Measurements from ENCODE around the gene ATF7. TPM values are rescaled to one million over a fixed set of nuclear protein-coding genes. Genes with fewer than 3 reads are reported as not detected.
"Not testable (repeated sequence)": the region's sequence is repeated elsewhere in the genome, so short reads cannot be mapped to it uniquely, and the experiment has no call there.

Gene ATF7
- total and polyA plus RNA-seq, 2 experiments from 2014 or later = 9.1 to 13.8 TPM

GRCh38 chr12:53560351-53560750, 65.8 kb downstream of the ATF7 start:
- TF ChIP-seq, protein P1, sequence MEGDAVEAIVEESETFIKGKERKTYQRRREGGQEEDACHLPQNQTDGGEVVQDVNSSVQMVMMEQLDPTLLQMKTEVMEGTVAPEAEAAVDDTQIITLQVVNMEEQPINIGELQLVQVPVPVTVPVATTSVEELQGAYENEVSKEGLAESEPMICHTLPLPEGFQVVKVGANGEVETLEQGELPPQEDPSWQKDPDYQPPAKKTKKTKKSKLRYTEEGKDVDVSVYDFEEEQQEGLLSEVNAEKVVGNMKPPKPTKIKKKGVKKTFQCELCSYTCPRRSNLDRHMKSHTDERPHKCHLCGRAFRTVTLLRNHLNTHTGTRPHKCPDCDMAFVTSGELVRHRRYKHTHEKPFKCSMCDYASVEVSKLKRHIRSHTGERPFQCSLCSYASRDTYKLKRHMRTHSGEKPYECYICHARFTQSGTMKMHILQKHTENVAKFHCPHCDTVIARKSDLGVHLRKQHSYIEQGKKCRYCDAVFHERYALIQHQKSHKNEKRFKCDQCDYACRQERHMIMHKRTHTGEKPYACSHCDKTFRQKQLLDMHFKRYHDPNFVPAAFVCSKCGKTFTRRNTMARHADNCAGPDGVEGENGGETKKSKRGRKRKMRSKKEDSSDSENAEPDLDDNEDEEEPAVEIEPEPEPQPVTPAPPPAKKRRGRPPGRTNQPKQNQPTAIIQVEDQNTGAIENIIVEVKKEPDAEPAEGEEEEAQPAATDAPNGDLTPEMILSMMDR (IDR thresholded peaks at IDR 0.05; ENCODE audit: low read depth, low read length) = no peak
- no peaks in the 10 kb centered on the region for H3K9me3 ChIP-seq (ENCODE audit: low read depth)
- no peaks in the 10 kb centered on the region for H3K4me1 ChIP-seq (ENCODE audit: low read depth)
- no peaks in the 10 kb centered on the region for H3K36me3 ChIP-seq
- DNase-seq (ENCODE audit: low read depth in 1 of 2, low spot score in 1 of 2) = peak in 1 of 2 donors; percentile 92
- H3K27ac ChIP-seq = no peak overlapping the region
- H3K4me3 ChIP-seq = no peak overlapping the region
- no peaks in the 10 kb centered on the region for H3K27me3 ChIP-seq

GRCh38 chr12:53558631-53559030, 67.6 kb downstream of the ATF7 start:
- no peaks in the 10 kb centered on the region for H3K36me3 ChIP-seq
- DNase-seq (ENCODE audit: low read depth in 1 of 2, low spot score in 1 of 2) = no peak
- H3K4me3 ChIP-seq = no peak overlapping the region
- TF ChIP-seq, protein P1 (IDR thresholded peaks at IDR 0.05; ENCODE audit: low read depth, low read length) = no peak
- H3K27me3 ChIP-seq = no peaks in the 10 kb centered on the region
- no peaks in the 10 kb centered on the region for H3K4me1 ChIP-seq (ENCODE audit: low read depth)
- no peak overlapping the region for H3K27ac ChIP-seq
- no peaks in the 10 kb centered on the region for H3K9me3 ChIP-seq (ENCODE audit: low read depth)

GRCh38 chr12:53552361-53553327, 73.5 kb downstream of the ATF7 start:
- TF ChIP-seq, protein P1 (IDR thresholded peaks at IDR 0.05; ENCODE audit: low read depth, low read length) = no peak
- Histone ChIP-seq H3K4me3 (no peak overlapping the region), H3K36me3 (peaks cover 3% of the 10 kb centered on the region), H3K27ac (no peak overlapping the region), H3K27me3 (no peaks in the 10 kb centered on the region), H3K9me3 (ENCODE audit: low read depth) (no peaks in the 10 kb centered on the region), H3K4me1 (ENCODE audit: low read depth) (no peaks in the 10 kb centered on the region)
- DNase-seq (ENCODE audit: low read depth in 1 of 2, low spot score in 1 of 2) = no peak

DNA sequence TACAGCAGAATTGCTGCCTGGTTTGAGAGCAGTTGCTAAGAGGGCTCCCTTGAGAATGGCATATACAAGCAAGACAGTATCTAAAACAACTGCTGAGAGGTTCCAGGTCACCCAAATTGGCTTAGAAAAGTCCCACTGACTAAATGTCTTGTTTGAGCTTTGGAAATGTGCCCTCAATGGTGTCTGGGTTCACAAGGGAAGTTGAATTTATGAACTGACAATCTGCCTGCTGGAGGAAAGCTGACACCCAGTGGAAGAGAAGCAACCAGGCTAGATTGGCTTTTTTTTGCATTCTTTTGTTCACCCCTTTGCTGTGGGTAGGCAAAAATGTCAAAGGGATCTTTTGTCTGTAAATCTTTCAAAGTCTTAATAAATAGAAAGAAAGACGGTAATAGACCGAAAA, 74.3 kb downstream of the ATF7 start:
- H3K27me3 ChIP-seq = no peaks in the 10 kb centered on the region
- H3K9me3 ChIP-seq (ENCODE audit: low read depth) = no peaks in the 10 kb centered on the region
- H3K4me1 ChIP-seq (ENCODE audit: low read depth) = no peaks in the 10 kb centered on the region
- TF ChIP-seq, protein P1 (IDR thresholded peaks at IDR 0.05; ENCODE audit: low read depth, low read length) = no peak
- no peak overlapping the region for H3K4me3 ChIP-seq
- no peak overlapping the region for H3K27ac ChIP-seq
- no peak for DNase-seq (ENCODE audit: low read depth in 1 of 2, low spot score in 1 of 2)
- peaks cover 7% of the 10 kb centered on the region for H3K36me3 ChIP-seq

DNA sequence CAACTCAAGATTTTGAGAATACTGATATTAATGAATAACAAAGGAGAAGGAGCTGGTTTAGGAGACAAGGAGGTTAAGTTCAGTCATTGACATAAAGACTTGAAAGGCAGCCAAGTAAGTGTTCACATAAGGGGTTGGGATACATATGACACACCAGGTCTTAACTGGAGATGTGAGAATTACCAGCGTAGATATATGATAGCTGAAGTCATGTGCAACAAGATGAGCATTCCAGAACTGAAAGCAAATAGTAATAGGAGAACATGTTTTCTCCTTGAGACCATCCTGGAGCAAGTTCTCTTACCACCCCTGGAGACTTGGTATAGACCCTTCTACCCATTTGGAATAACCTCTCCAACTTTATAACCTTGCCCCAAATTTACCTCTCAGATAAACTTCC, 75.6 kb downstream of the ATF7 start:
- Histone ChIP-seq H3K27ac (no peak overlapping the region), H3K27me3 (no peaks in the 10 kb centered on the region), H3K9me3 (ENCODE audit: low read depth) (no peaks in the 10 kb centered on the region), H3K36me3 (peaks cover 7% of the 10 kb centered on the region), H3K4me1 (ENCODE audit: low read depth) (no peaks in the 10 kb centered on the region), H3K4me3 (no peak overlapping the region)
- TF ChIP-seq, protein P1 (IDR thresholded peaks at IDR 0.05; ENCODE audit: low read depth, low read length) = no peak
- DNase-seq (ENCODE audit: low read depth in 1 of 2, low spot score in 1 of 2) = peak in 1 of 2 donors; percentile 43

- H3K27ac ChIP-seq; H3K36me3 ChIP-seq; H3K4me1 ChIP-seq (ENCODE audit: low read depth); DNase-seq (ENCODE audit: low read depth in 1 of 2, low spot score in 1 of 2); H3K27me3 ChIP-seq; H3K4me3 ChIP-seq; H3K9me3 ChIP-seq (ENCODE audit: low read depth): not testable (repeated sequence)
Measured at GRCh38 chr12:53550131-53550530, 76.1 kb downstream of the ATF7 start.

- H3K27ac ChIP-seq; H3K27me3 ChIP-seq; H3K4me1 ChIP-seq (ENCODE audit: low read depth); DNase-seq (ENCODE audit: low read depth in 1 of 2, low spot score in 1 of 2); H3K4me3 ChIP-seq; H3K9me3 ChIP-seq (ENCODE audit: low read depth); H3K36me3 ChIP-seq: not testable (repeated sequence)
Measured at GRCh38 chr12:53548354-53548753, 77.8 kb downstream of the ATF7 start.
